ENCODE data around the gene NFYC.

- TF ChIP-seq CTCF (IDR thresholded peaks at IDR 0.05) = no peak
- no peak for TF ChIP-seq POLR2A (IDR thresholded peaks at IDR 0.05)
These were observed 550 bp upstream of the NFYC start for GRCh38 chr1:40690771-40691537.
